H9 (cell line): Measurements from ENCODE around the gene POLG2. TPM values are rescaled to one million over a fixed set of nuclear protein-coding genes. Genes with fewer than 3 reads are reported as not detected.

Experiments
- DNase-seq: peaks from one replicate; pipeline ENCODE4 v3.0.0-alpha.2; 2017
- H2AFZ ChIP-seq: one replicate; pipeline ENCODE4 v1.6.1; 2013; ENCODE audit warnings: mild to moderate bottlenecking, low read length, control low read depth, moderate library complexity
- H2AK5ac ChIP-seq: 2 replicates; pipeline ENCODE4 v1.6.1; 2013; ENCODE audit warnings: low read length, control low read depth, mixed read lengths; ENCODE audit not compliant: insufficient read length
- H2BK120ac ChIP-seq: one replicate; pipeline ENCODE4 v1.6.1; 2013; ENCODE audit warnings: low read depth, mild to moderate bottlenecking, low read length, control low read depth, inconsistent platforms; ENCODE audit not compliant: poor library complexity, severe bottlenecking
- H2BK12ac ChIP-seq: 2 replicates; pipeline ENCODE4 v1.6.1; 2013; ENCODE audit warnings: low read length, control low read depth, mixed read lengths, low read depth; ENCODE audit not compliant: insufficient read length
- H2BK15ac ChIP-seq: 2 replicates; pipeline ENCODE4 v1.6.1; 2013; ENCODE audit warnings: low read depth, low read length, control low read depth
- H2BK20ac ChIP-seq: one replicate; pipeline ENCODE4 v1.6.1; 2013; ENCODE audit warnings: low read depth, mild to moderate bottlenecking, low read length, control low read depth, inconsistent platforms; ENCODE audit not compliant: poor library complexity, severe bottlenecking
- H2BK5ac ChIP-seq: 2 replicates; pipeline ENCODE4 v1.6.1; 2013; ENCODE audit warnings: low read length, control low read depth, mixed read lengths; ENCODE audit not compliant: insufficient read length
- H3K14ac ChIP-seq: 2 replicates; pipeline ENCODE4 v1.6.1; 2013; ENCODE audit warnings: low read length, control low read depth; ENCODE audit not compliant: insufficient read depth
- H3K18ac ChIP-seq: 2 replicates; pipeline ENCODE4 v1.6.1; 2013; ENCODE audit warnings: low read depth, mild to moderate bottlenecking, mixed read lengths, low read length, control low read depth; ENCODE audit not compliant: insufficient read length
- H3K23ac ChIP-seq: 2 replicates; pipeline ENCODE4 v1.6.1; 2013; ENCODE audit warnings: low read length, control low read depth, mixed read lengths, low read depth; ENCODE audit not compliant: insufficient read length
- H3K23me2 ChIP-seq: 2 replicates; pipeline ENCODE4 v1.6.1; 2013; ENCODE audit warnings: low read depth, mild to moderate bottlenecking, mixed read lengths, low read length, control low read depth; ENCODE audit not compliant: insufficient read length, poor library complexity, severe bottlenecking
- H3K27ac ChIP-seq: 2 replicates; pipeline ENCODE4 v1.5.1; 2013; ENCODE audit warnings: low read length, control low read depth, mixed read lengths, low read depth; ENCODE audit not compliant: insufficient read length
- H3K27me3 ChIP-seq: 2 replicates; pipeline ENCODE4 v1.6.1; 2013; ENCODE audit warnings: low read length, control low read depth, inconsistent platforms; ENCODE audit not compliant: insufficient read depth
- H3K4ac ChIP-seq: 2 replicates; pipeline ENCODE4 v1.6.1; 2013; ENCODE audit warnings: low read depth, mild to moderate bottlenecking, control low read depth, inconsistent platforms, low read length, moderate library complexity
- H3K4me1 ChIP-seq: 2 replicates; pipeline ENCODE4 v1.6.1; 2013; ENCODE audit warnings: low read length, control low read depth, inconsistent platforms; ENCODE audit not compliant: insufficient read depth
- H3K4me2 ChIP-seq: 2 replicates; pipeline ENCODE4 v1.6.1; 2013; ENCODE audit warnings: low read length, control low read depth, mixed read lengths; ENCODE audit not compliant: insufficient read length, insufficient read depth
- H3K56ac ChIP-seq: 2 replicates; pipeline ENCODE4 v1.6.1; 2013; ENCODE audit warnings: low read depth, mild to moderate bottlenecking, mixed read lengths, low read length, control low read depth; ENCODE audit not compliant: insufficient read length
- H3K79me1 ChIP-seq: 2 replicates; pipeline ENCODE4 v1.6.1; 2013; ENCODE audit warnings: low read depth, mild to moderate bottlenecking, moderate library complexity, low read length, control low read depth, inconsistent platforms; ENCODE audit not compliant: insufficient read depth, poor library complexity, severe bottlenecking
- H3K79me2 ChIP-seq: 2 replicates; pipeline ENCODE4 v1.6.1; 2013; ENCODE audit warnings: low read length, control low read depth, inconsistent platforms; ENCODE audit not compliant: insufficient read depth
- H3K9ac ChIP-seq: 2 replicates; pipeline ENCODE4 v1.6.1; 2013; ENCODE audit warnings: low read length, control low read depth, mixed read lengths; ENCODE audit not compliant: insufficient read length; ENCODE audit errors: extremely low read depth
- H3K9me3 ChIP-seq: one replicate; pipeline ENCODE4 v1.6.1; 2013; ENCODE audit warnings: low read depth, low read length, inconsistent platforms; ENCODE audit not compliant: control insufficient read depth
- H3T11ph ChIP-seq: one replicate; pipeline ENCODE4 v1.6.1; 2013; ENCODE audit warnings: mild to moderate bottlenecking, low read length, control low read depth, inconsistent platforms
- H4K20me1 ChIP-seq: one replicate; pipeline ENCODE4 v1.6.1; 2013; ENCODE audit not compliant: control insufficient read depth, insufficient read length, insufficient read depth
- H4K5ac ChIP-seq: 2 replicates; pipeline ENCODE4 v1.6.1; 2013; ENCODE audit warnings: low read depth, mild to moderate bottlenecking, mixed read lengths, low read length, control low read depth; ENCODE audit not compliant: insufficient read length
- H4K8ac ChIP-seq: replicated peaks from 2 replicates; pipeline ENCODE4 v1.6.1; 2013; ENCODE audit warnings: low read length, control low read depth, mixed read lengths, low read depth; ENCODE audit not compliant: insufficient read length
- H4K91ac ChIP-seq: 2 replicates; pipeline ENCODE4 v1.6.1; 2013; ENCODE audit warnings: low read depth, mild to moderate bottlenecking, moderate library complexity, mixed read lengths, low read length, control low read depth; ENCODE audit not compliant: insufficient read length
- H3K27ac Mint-ChIP-seq, 3 experiments: 2 replicates in 2 of 3; 3 replicates in 1 of 3; pipeline ENCODE4 v1.8.0; 2020 to 2021; ENCODE audit warnings: mixed read lengths in 3 of 3, mild to moderate bottlenecking in 1 of 3, moderate library complexity in 1 of 3
- H3K27me3 Mint-ChIP-seq: 2 replicates; pipeline ENCODE4 v1.8.0; 2021; ENCODE audit warnings: low read depth, mild to moderate bottlenecking, moderate library complexity, mixed read lengths
- H3K36me3 Mint-ChIP-seq, 3 experiments: 2 replicates in 2 of 3; 3 replicates in 1 of 3; pipeline ENCODE4 v1.8.0; 2020 to 2021; ENCODE audit warnings: low read depth in 3 of 3, mixed read lengths in 3 of 3; ENCODE audit not compliant: insufficient read depth in 1 of 3
- H3K4me1 Mint-ChIP-seq, 2 experiments: 2 replicates each; pipeline ENCODE4 v1.8.0; 2020; ENCODE audit warnings: mixed read lengths in 2 of 2
- H3K4me3 Mint-ChIP-seq, 2 experiments: 2 replicates in 1 of 2; 3 replicates in 1 of 2; pipeline ENCODE4 v1.8.0; 2020 to 2021; ENCODE audit warnings: mild to moderate bottlenecking in 2 of 2, mixed read lengths in 2 of 2, moderate library complexity in 1 of 2
- H3K9me3 Mint-ChIP-seq, 2 experiments: 2 replicates in 1 of 2; 3 replicates in 1 of 2; pipeline ENCODE4 v1.8.0; 2020; ENCODE audit warnings: mild to moderate bottlenecking in 2 of 2, mixed read lengths in 2 of 2, moderate library complexity in 1 of 2
- WGBS: extraction: QIAGEN DNeasy Blood & Tissue Kit; methylation state at CpG from one replicate; pipeline ENCODE4 v1.1.7; 2013; ENCODE audit warnings: missing lambda C conversion rate, low lambda C conversion rate, mixed read lengths; ENCODE audit not compliant: insufficient read length; ENCODE audit errors: extremely low coverage; 5-methylcytosine and 5-hydroxymethylcytosine counted together
- total RNA-seq: library from RNA; stranded (reverse); gene quantifications from 2 replicates; pipeline ENCODE4 v1.2.1, GENCODE V29; 2021
- TF ChIP-seq, protein P1 (sequence below): fragments of 200-600 bp; sonication (generic); conservative IDR thresholded peaks from 3 replicates; pipeline ENCODE4 v1.8.0; 2021; ENCODE audit warnings: antibody characterized with exemption, mild to moderate bottlenecking

The POLG2 gene
- total RNA-seq, 1 experiment from 2014 or later, result 35.5 TPM

DNA sequence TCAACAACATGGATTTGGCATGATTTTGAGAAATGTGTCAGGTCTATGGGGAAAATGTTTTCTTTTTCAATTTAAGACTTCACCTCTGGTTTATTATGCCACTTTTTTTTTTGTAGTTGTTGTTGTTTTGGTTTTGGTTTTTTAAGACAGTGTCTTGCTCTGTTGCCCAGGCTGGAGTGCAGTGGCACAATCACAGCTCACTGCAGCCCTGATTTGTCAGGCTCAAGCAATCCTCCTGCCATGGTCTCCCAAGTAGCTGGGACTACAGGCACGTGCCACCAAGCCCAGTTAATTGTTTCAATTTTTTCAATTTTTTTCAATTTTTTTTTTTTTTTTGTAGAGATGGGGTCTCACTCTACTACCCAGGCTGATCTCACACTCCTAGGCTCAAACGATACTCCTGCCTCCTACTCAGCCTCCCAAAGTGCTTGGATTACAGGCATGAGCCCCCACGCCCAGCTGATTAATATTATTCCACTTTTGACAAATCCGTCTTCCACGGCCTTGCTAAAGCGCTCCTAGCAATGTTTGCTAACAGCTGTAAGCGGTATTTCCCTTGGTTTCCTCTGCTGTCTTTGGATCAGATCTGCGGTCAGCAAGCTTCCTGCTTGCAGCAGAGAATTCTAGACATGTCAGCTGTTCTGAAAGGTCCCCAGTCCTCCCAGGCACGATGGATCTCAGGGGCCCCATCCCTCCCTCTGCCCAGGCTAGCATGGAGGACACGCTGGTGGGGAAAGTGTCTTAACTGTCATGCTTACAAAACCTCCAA lies 54.9 kb downstream of the POLG2 start:
- Histone ChIP-seq H2AK5ac (no peak overlapping the region), H3K9ac (no peak overlapping the region), H4K20me1 (no peaks in the 10 kb centered on the region), H3K27ac (no peak overlapping the region), H4K8ac (no peak overlapping the region), H3K4me2 (no peak overlapping the region), H3K18ac (no peak overlapping the region), H3K27me3 (no peaks in the 10 kb centered on the region), H3T11ph (no peak overlapping the region), H4K91ac (no peak overlapping the region), H3K14ac (no peak overlapping the region), H3K9me3 (peaks cover 23% of the 10 kb centered on the region), H3K79me1 (no peaks in the 10 kb centered on the region), H4K5ac (no peak overlapping the region), H3K23me2 (no peaks in the 10 kb centered on the region), H2BK12ac (no peak overlapping the region), H2BK120ac (no peak overlapping the region), H2BK20ac (no peak overlapping the region), H3K23ac (no peak overlapping the region), H2BK15ac (no peak overlapping the region), H3K56ac (no peak overlapping the region), H3K4me1 (no peaks in the 10 kb centered on the region), H2BK5ac (no peak overlapping the region), H3K79me2 (no peaks in the 10 kb centered on the region), H3K4ac (no peak overlapping the region), H2AFZ (no peak overlapping the region)
- no peak overlapping the region for H3K4me3 Mint-ChIP-seq
- peaks cover 32% of the 10 kb centered on the region in 2 experiments for H3K9me3 Mint-ChIP-seq
- WGBS, result no CpG with 5 or more reads among the region's 10 CpGs
- no peak for DNase-seq
- no peak overlapping the region for H3K27ac Mint-ChIP-seq
- H3K27me3 Mint-ChIP-seq, result no peaks in the 10 kb centered on the region; the same call in 1 of the 2 replicates
- TF ChIP-seq, protein P1, sequence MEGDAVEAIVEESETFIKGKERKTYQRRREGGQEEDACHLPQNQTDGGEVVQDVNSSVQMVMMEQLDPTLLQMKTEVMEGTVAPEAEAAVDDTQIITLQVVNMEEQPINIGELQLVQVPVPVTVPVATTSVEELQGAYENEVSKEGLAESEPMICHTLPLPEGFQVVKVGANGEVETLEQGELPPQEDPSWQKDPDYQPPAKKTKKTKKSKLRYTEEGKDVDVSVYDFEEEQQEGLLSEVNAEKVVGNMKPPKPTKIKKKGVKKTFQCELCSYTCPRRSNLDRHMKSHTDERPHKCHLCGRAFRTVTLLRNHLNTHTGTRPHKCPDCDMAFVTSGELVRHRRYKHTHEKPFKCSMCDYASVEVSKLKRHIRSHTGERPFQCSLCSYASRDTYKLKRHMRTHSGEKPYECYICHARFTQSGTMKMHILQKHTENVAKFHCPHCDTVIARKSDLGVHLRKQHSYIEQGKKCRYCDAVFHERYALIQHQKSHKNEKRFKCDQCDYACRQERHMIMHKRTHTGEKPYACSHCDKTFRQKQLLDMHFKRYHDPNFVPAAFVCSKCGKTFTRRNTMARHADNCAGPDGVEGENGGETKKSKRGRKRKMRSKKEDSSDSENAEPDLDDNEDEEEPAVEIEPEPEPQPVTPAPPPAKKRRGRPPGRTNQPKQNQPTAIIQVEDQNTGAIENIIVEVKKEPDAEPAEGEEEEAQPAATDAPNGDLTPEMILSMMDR, result no peak
- H3K36me3 Mint-ChIP-seq, result peaks cover 18 to 31% (median 28%) of the 10 kb centered on the region in 3 experiments
- H3K4me1 Mint-ChIP-seq, result no peaks in the 10 kb centered on the region
